Keratinocyte (primary cell): ENCODE results near the gene CYSTM1. TPM values are rescaled to one million over a fixed set of nuclear protein-coding genes. Genes with fewer than 3 reads are reported as not detected.

ENCODE experiments used
- DNase-seq: peaks from one replicate; pipeline ENCODE4 v3.0.0-alpha.2; 2011; ENCODE audit warnings: low read depth, missing footprints, low spot score
- FAIRE-seq: peaks from 2 replicates; lab custom pipeline; 2011; peaks lifted over from hg19 to GRCh38; lab: Jason Lieb, UNC
- H2AFZ ChIP-seq: 2 replicates; pipeline ENCODE4 v1.6.0; 2012; ENCODE audit warnings: low read length, control low read depth, inconsistent platforms; ENCODE audit not compliant: control insufficient read depth
- H3K27ac ChIP-seq: 2 replicates; pipeline ENCODE4 v1.5.1; 2011; ENCODE audit warnings: low read length; ENCODE audit not compliant: control insufficient read depth, insufficient read depth
- H3K27me3 ChIP-seq: 3 replicates; pipeline ENCODE4 v1.6.0; 2011; ENCODE audit warnings: low read length; ENCODE audit not compliant: control insufficient read depth, insufficient read depth; ENCODE audit errors: extremely low read depth
- H3K36me3 ChIP-seq, 2 experiments: 2 replicates in 1 of 2; 3 replicates in 1 of 2; pipeline ENCODE4 v1.5.1; 2011; ENCODE audit warnings: low read length in 2 of 2, mild to moderate bottlenecking in 1 of 2; ENCODE audit not compliant: control insufficient read depth in 2 of 2, insufficient read depth in 2 of 2; ENCODE audit errors: extremely low read depth in 1 of 2
- H3K4me1 ChIP-seq: 3 replicates; pipeline ENCODE4 v1.5.1; 2011; ENCODE audit warnings: low read length; ENCODE audit not compliant: control insufficient read depth, insufficient read depth; ENCODE audit errors: extremely low read depth
- H3K4me2 ChIP-seq: 3 replicates; pipeline ENCODE4 v1.6.0; 2011; ENCODE audit warnings: low read depth, low read length; ENCODE audit not compliant: control insufficient read depth, insufficient read depth; ENCODE audit errors: extremely low read depth
- H3K4me3 ChIP-seq, 3 experiments: fragments of 200-600 bp in 1 of 3; sonication (generic) in 1 of 3; 2 replicates in 2 of 3; 3 replicates in 1 of 3; pipeline ENCODE4 v1.5.1; 2011 to 2016; ENCODE audit warnings: low read length in 3 of 3, mild to moderate bottlenecking in 3 of 3, control low read depth in 2 of 3, inconsistent platforms in 1 of 3, low read depth in 1 of 3, mixed read lengths in 1 of 3, mixed run types in 1 of 3, moderate library complexity in 1 of 3; ENCODE audit not compliant: control insufficient read depth in 2 of 3, insufficient read depth in 2 of 3; ENCODE audit errors: extremely low read depth in 1 of 3
- H3K79me2 ChIP-seq: 2 replicates; pipeline ENCODE4 v1.6.0; 2012; ENCODE audit warnings: low read length; ENCODE audit not compliant: control insufficient read depth, insufficient read depth
- H3K9ac ChIP-seq: 3 replicates; pipeline ENCODE4 v1.6.0; 2011; ENCODE audit warnings: low read length; ENCODE audit not compliant: control insufficient read depth, insufficient read depth; ENCODE audit errors: extremely low read depth
- H3K9me1 ChIP-seq: 3 replicates; pipeline ENCODE4 v1.6.0; 2011; ENCODE audit warnings: low read length; ENCODE audit not compliant: control insufficient read depth, insufficient read depth; ENCODE audit errors: extremely low read depth
- H3K9me3 ChIP-seq: 2 replicates; pipeline ENCODE4 v1.5.1; 2012; ENCODE audit warnings: low read depth, low read length; ENCODE audit not compliant: control insufficient read depth
- H4K20me1 ChIP-seq: 3 replicates; pipeline ENCODE4 v1.6.0; 2011; ENCODE audit warnings: low read length; ENCODE audit not compliant: control insufficient read depth, insufficient read depth; ENCODE audit errors: extremely low read depth
- EZH2 ChIP-seq: IDR thresholded peaks from one replicate; pipeline ENCODE4 v1.6.1; 2012; ENCODE audit warnings: inconsistent platforms, mild to moderate bottlenecking, low read length, moderate library complexity
- dilution Hi-C: fragments of 300-500 bp; cut with MboI; formaldehyde crosslinking; loops from one replicate; pipeline ENCODE4 v1.7.0; 2020; ENCODE audit warnings: low sequenced_read_pairs; ENCODE audit not compliant: extremely low pct_ligation_motif_present
- polyA plus RNA-seq, 5 experiments: library from polyadenylated mRNA; depleted of rRNA in 3 of 5; stranded (reverse) in 3 of 5; stranded (forward) in 1 of 5; unstranded in 1 of 5; fragments of >200 nt; gene quantifications; 1 replicate in 1 of 5; 2 replicates in 3 of 5; 3 replicates in 1 of 5; pipeline versions ENCODE4 v1.2.1 to v1.2.3, GENCODE V29; 2011 to 2012; ENCODE audit warnings: missing spikeins in 2 of 5, low read depth in 1 of 5, low replicate concordance in 1 of 5
- TF ChIP-seq, protein P1 (sequence below), 3 experiments: IDR thresholded peaks in 1 of 3; conservative IDR thresholded peaks in 1 of 3; optimal IDR thresholded peaks in 1 of 3; 2 replicates in 2 of 3; 3 replicates in 1 of 3; pipeline versions ENCODE3 to v1.5.1; 2011; ENCODE audit warnings: low read length in 3 of 3, mild to moderate bottlenecking in 3 of 3, moderate library complexity in 2 of 3, control low read depth in 1 of 3, inconsistent platforms in 1 of 3; ENCODE audit not compliant: insufficient read depth in 2 of 3; ENCODE audit errors: extremely low read depth in 1 of 3

Gene CYSTM1
- polyA plus RNA-seq, 1 donor (not counting 4 experiments of a cell fraction or from before 2014, with no cell fraction given) = 34.3 TPM

DNA sequence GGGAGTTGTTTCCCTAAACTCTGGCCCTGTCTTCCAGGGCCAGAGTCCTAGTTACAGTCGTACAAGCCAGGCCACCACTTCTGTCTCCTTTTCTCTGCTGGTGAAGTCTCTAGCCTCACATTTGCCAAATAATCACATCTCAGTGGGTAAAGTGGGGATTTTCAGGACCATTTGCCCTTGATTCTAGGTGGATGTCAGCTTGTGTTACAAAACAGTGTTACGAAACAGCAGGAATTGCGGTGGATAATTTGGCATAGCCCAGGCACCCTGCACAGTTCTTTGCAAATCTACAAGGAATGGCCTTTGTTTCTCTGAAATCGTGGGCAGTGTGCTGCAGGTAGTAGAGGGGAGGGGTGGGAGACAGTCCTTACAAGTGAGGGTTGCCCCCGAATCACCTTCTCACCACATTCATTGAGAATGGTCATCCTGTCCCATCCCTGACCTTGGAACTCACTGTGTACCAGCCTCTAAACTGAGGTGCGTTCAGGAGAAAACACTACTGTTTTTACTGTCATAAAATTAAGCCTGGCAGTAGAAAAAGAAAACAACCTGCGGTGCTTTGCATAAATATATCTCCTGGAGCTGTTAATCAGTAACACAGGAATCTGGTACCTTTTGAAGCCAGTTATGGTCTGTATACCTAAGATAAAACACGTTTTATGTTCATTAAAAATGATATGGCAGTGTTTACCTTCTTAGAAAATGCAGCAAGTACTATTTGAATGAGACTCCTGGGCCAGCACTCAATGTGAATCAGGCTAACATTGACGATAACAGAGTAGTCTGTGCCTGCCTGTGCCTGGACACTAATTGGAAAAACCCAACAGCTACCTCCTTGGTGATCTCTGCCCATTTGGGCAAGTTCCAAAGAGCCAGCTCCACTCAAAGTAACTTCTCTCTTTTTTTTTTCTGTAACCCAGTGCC, 44.3 kb downstream of the CYSTM1 start:
- Histone ChIP-seq H3K9me3 (no peaks in the 10 kb centered on the region), H3K9me1 (peaks cover 4% of the 10 kb centered on the region), H3K9ac (no peak overlapping the region), H3K36me3 (no peaks in the 10 kb centered on the region), H3K27ac (peak overlapping the region; percentile 10), H3K4me3 (no peak overlapping the region), H3K27me3 (no peaks in the 10 kb centered on the region), H3K4me2 (no peak overlapping the region), H3K4me1 (peaks cover 38% of the 10 kb centered on the region), H4K20me1 (no peaks in the 10 kb centered on the region), H3K79me2 (no peaks in the 10 kb centered on the region), H2AFZ (no peak overlapping the region)
- no peak for TF ChIP-seq EZH2
- TF ChIP-seq, protein P1, sequence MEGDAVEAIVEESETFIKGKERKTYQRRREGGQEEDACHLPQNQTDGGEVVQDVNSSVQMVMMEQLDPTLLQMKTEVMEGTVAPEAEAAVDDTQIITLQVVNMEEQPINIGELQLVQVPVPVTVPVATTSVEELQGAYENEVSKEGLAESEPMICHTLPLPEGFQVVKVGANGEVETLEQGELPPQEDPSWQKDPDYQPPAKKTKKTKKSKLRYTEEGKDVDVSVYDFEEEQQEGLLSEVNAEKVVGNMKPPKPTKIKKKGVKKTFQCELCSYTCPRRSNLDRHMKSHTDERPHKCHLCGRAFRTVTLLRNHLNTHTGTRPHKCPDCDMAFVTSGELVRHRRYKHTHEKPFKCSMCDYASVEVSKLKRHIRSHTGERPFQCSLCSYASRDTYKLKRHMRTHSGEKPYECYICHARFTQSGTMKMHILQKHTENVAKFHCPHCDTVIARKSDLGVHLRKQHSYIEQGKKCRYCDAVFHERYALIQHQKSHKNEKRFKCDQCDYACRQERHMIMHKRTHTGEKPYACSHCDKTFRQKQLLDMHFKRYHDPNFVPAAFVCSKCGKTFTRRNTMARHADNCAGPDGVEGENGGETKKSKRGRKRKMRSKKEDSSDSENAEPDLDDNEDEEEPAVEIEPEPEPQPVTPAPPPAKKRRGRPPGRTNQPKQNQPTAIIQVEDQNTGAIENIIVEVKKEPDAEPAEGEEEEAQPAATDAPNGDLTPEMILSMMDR (optimal IDR thresholded peaks at IDR 0.05 in 1 of 3, IDR thresholded peaks at IDR 0.05 in 1 of 3, conservative IDR thresholded peaks at IDR 0.05 in 1 of 3; ENCODE audit: extremely low read depth in 1 of 3, insufficient read depth in 2 of 3, low read length in 3 of 3) = no peak
- dilution Hi-C loops = no loop called here
- FAIRE-seq (no peak), DNase-seq (no peak)

DNA sequence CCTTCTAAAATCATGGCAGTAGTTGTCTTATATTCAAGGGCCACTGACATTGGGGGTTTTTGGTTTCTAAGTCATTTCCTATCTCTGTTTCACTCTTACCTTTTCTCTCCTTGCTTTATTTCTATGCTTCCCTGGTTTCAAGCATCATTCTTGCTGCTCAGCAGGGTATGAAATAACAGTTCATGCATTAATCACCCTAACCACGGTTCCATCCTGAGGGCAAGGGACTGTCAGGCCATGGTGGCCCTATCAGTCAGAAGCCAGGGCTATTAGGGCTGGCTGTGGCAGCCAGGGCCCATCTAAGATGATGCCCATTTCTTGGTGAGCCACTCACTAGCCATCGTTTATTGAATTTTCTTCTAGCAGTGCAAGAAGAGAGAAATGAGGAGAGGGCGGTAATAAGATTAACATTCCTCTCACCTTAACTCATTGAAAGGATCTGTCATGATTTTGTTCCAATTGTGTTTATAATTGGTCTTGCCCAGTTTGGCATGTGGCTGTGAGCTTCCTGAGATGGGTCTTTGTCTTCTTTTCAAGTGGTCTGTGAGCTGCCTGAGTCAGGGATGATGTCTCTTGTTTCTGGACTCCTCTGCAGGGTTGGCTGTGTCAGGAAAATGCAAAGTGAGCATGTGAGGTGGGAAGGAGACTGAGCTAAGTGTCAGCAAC, 45.2 kb downstream of the CYSTM1 start:
- no peaks in the 10 kb centered on the region for H3K27me3 ChIP-seq
- TF ChIP-seq, protein P1 (optimal IDR thresholded peaks at IDR 0.05 in 1 of 3, IDR thresholded peaks at IDR 0.05 in 1 of 3, conservative IDR thresholded peaks at IDR 0.05 in 1 of 3; ENCODE audit: extremely low read depth in 1 of 3, insufficient read depth in 2 of 3, low read length in 3 of 3) = no peak
- TF ChIP-seq EZH2 = no peak
- FAIRE-seq (peak; percentile 74), DNase-seq (no peak)
- no peaks in the 10 kb centered on the region for H3K79me2 ChIP-seq
- peaks cover 4% of the 10 kb centered on the region for H3K9me1 ChIP-seq
- H3K9me3 ChIP-seq = no peaks in the 10 kb centered on the region
- no peak overlapping the region for H3K4me3 ChIP-seq
- dilution Hi-C loops = no loop called here
- no peak overlapping the region for H2AFZ ChIP-seq
- H3K9ac ChIP-seq = no peak overlapping the region
- H3K4me1 ChIP-seq = peaks cover 38% of the 10 kb centered on the region
- H3K4me2 ChIP-seq = peak overlapping the region; percentile 38
- H4K20me1 ChIP-seq = no peaks in the 10 kb centered on the region
- H3K36me3 ChIP-seq = no peaks in the 10 kb centered on the region
- H3K27ac ChIP-seq = peak overlapping the region; percentile 49
